ENCODE measurements around the gene CCT7.

DNA sequence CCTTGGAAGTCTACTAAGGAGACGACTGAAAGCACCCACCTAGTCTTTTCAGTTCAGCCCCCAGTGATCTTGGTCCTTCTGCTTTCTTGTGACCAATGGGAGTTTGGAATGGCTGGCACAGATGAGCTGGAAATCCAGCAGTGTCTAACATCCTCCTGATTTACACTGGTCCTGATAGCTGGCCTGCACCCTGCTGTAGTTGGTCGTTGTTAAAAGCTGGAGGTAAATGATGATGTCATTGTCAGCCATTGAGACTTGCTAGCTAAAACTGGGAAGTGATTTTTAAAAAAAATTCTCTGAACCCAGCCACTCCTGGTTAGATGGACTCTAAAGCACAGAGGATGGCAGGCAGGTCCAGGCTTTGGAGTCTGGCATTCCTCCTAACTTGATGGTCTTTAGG lies 19.3 kb downstream of the CCT7 start:
- TF ChIP-seq, protein P1, sequence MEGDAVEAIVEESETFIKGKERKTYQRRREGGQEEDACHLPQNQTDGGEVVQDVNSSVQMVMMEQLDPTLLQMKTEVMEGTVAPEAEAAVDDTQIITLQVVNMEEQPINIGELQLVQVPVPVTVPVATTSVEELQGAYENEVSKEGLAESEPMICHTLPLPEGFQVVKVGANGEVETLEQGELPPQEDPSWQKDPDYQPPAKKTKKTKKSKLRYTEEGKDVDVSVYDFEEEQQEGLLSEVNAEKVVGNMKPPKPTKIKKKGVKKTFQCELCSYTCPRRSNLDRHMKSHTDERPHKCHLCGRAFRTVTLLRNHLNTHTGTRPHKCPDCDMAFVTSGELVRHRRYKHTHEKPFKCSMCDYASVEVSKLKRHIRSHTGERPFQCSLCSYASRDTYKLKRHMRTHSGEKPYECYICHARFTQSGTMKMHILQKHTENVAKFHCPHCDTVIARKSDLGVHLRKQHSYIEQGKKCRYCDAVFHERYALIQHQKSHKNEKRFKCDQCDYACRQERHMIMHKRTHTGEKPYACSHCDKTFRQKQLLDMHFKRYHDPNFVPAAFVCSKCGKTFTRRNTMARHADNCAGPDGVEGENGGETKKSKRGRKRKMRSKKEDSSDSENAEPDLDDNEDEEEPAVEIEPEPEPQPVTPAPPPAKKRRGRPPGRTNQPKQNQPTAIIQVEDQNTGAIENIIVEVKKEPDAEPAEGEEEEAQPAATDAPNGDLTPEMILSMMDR (tag by site-specific recombination; IDR thresholded peaks at IDR 0.05): no peak
- TF ChIP-seq, protein P2, sequence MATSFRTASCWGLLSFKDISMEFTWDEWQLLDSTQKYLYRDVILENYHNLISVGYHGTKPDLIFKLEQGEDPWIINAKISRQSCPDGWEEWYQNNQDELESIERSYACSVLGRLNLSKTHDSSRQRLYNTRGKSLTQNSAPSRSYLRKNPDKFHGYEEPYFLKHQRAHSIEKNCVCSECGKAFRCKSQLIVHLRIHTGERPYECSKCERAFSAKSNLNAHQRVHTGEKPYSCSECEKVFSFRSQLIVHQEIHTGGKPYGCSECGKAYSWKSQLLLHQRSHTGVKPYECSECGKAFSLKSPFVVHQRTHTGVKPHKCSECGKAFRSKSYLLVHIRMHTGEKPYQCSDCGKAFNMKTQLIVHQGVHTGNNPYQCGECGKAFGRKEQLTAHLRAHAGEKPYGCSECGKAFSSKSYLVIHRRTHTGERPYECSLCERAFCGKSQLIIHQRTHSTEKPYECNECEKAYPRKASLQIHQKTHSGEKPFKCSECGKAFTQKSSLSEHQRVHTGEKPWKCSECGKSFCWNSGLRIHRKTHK (tag by site-specific recombination; IDR thresholded peaks at IDR 0.05): no peak
- no peak for TF ChIP-seq ZNF785 (tag by site-specific recombination; IDR thresholded peaks at IDR 0.05)
- no peak for TF ChIP-seq ZNF76 (tag by site-specific recombination; IDR thresholded peaks at IDR 0.05; ENCODE audit: borderline replicate concordance, low read depth)
- TF ChIP-seq ZBTB21 (tag by site-specific recombination; IDR thresholded peaks at IDR 0.05): no peak

Measured in HEK293 (cell line).